C4-2B (cell line): ENCODE measurements around the gene C1QB.

Experiments
- ZFX ChIP-seq: fragments of 450-650 bp; IDR thresholded peaks from 2 replicates; pipeline ENCODE4 v1.6.1; 2017
- TF ChIP-seq, protein P1 (sequence below): fragments of 450-650 bp; conservative IDR thresholded peaks from 2 replicates; pipeline ENCODE4 v1.5.1; 2017; ENCODE audit warnings: mild to moderate bottlenecking

- TF ChIP-seq, protein P1, sequence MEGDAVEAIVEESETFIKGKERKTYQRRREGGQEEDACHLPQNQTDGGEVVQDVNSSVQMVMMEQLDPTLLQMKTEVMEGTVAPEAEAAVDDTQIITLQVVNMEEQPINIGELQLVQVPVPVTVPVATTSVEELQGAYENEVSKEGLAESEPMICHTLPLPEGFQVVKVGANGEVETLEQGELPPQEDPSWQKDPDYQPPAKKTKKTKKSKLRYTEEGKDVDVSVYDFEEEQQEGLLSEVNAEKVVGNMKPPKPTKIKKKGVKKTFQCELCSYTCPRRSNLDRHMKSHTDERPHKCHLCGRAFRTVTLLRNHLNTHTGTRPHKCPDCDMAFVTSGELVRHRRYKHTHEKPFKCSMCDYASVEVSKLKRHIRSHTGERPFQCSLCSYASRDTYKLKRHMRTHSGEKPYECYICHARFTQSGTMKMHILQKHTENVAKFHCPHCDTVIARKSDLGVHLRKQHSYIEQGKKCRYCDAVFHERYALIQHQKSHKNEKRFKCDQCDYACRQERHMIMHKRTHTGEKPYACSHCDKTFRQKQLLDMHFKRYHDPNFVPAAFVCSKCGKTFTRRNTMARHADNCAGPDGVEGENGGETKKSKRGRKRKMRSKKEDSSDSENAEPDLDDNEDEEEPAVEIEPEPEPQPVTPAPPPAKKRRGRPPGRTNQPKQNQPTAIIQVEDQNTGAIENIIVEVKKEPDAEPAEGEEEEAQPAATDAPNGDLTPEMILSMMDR = no peak
- TF ChIP-seq ZFX = no peak
Measured at GRCh38 chr1:22651941-22652856, 837 bp upstream of the C1QB start.
